ENCODE data around the gene STK32B. TPM values are rescaled to one million over a fixed set of nuclear protein-coding genes. Genes with fewer than 3 reads are reported as not detected.
"Not testable (repeated sequence)": the region's sequence is repeated elsewhere in the genome, so short reads cannot be mapped to it uniquely, and the experiment has no call there.

The STK32B gene
- total and polyA plus RNA-seq, 2 donors (not counting 1 experiment from before 2014, with no cell fraction given), result 0.22 to 0.30 TPM

DNA sequence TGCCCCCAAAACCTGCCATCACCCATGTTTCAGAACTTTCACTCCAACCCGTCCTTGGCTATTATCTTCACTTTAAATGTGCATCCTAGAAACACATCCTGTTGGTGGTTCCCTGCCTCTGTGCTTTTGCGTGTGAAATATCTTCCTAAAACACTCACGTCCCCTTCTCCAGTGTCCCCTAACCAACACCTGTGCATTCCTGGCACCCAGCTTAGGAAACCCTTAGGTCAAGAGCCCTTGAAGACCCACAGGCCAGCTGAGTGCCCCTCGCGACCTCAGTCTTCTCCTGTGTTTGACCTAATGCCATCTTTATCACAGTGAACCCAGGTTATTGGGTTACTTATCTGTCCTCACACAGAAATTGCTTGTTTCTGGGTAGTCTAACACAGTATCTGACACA lies 117.6 kb downstream of the STK32B start:
- Histone ChIP-seq H3K4me2 (replicated peaks; ENCODE audit: low read depth, low read length, poor library complexity, severe bottlenecking) (no peak overlapping the region), H3K27ac (ENCODE audit: low read length in 2 of 2) (no peak overlapping the region), H3K79me2 (ENCODE audit: control insufficient read depth, insufficient read depth, low read length) (no peaks in the 10 kb centered on the region), H3K9me3 (ENCODE audit: control extremely low read depth in 1 of 3, control insufficient read depth in 2 of 3, insufficient read depth in 1 of 3, low read length in 2 of 3) (peaks cover 0 to 8% (median 0%) of the 10 kb centered on the region in 3 donors), H3K9ac (ENCODE audit: low read length) (no peak overlapping the region), H3K27me3 (replicated peaks in 1 of 4; ENCODE audit: control extremely low read depth in 1 of 4, control insufficient read depth in 3 of 4, insufficient read depth in 4 of 4, low read length in 3 of 4) (no peaks in the 10 kb centered on the region), H3K36me3 (replicated peaks in 1 of 2; ENCODE audit: control extremely low read depth in 1 of 2, control insufficient read depth in 1 of 2, extremely low read depth in 1 of 2, insufficient read depth in 2 of 2, low read length in 1 of 2) (no peaks in the 10 kb centered on the region), H3K4me3 (ENCODE audit: control extremely low read depth in 1 of 5, extremely low read depth in 1 of 5, insufficient read depth in 1 of 5, low read depth in 2 of 5, low read length in 4 of 5) (no peak overlapping the region), H3K4me1 (ENCODE audit: control insufficient read depth in 2 of 2, insufficient read depth in 2 of 2, low read length in 2 of 2) (no peaks in the 10 kb centered on the region), H2AFZ (ENCODE audit: insufficient read depth, low read depth, low read length, poor library complexity, severe bottlenecking) (no peak overlapping the region), H4K20me1 (ENCODE audit: control insufficient read depth, insufficient read depth, low read length, poor library complexity, severe bottlenecking) (no peaks in the 10 kb centered on the region)
- no peaks in the 10 kb centered on the region for H3K27me3 Mint-ChIP-seq
- H3K27ac Mint-ChIP-seq, result no peak overlapping the region
- no peaks in the 10 kb centered on the region for H3K9me3 Mint-ChIP-seq (ENCODE audit: insufficient read depth)
- intact Hi-C loops (cut with micrococcal nuclease), result no loop called here
- ChIA-PET POLR2A (no interaction called here), CTCF (no interaction called here)
- TF ChIP-seq, protein P1, sequence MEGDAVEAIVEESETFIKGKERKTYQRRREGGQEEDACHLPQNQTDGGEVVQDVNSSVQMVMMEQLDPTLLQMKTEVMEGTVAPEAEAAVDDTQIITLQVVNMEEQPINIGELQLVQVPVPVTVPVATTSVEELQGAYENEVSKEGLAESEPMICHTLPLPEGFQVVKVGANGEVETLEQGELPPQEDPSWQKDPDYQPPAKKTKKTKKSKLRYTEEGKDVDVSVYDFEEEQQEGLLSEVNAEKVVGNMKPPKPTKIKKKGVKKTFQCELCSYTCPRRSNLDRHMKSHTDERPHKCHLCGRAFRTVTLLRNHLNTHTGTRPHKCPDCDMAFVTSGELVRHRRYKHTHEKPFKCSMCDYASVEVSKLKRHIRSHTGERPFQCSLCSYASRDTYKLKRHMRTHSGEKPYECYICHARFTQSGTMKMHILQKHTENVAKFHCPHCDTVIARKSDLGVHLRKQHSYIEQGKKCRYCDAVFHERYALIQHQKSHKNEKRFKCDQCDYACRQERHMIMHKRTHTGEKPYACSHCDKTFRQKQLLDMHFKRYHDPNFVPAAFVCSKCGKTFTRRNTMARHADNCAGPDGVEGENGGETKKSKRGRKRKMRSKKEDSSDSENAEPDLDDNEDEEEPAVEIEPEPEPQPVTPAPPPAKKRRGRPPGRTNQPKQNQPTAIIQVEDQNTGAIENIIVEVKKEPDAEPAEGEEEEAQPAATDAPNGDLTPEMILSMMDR (IDR thresholded peaks at IDR 0.05), result no peak
- TF ChIP-seq EZH2 (IDR thresholded peaks at IDR 0.05; ENCODE audit: borderline replicate concordance, insufficient read depth, low read depth, low read length, poor library complexity, severe bottlenecking), result no peak
- no peak overlapping the region for H3K4me3 Mint-ChIP-seq
- ATAC-seq (ENCODE audit: low read depth) (no peak), DNase-seq (no peak)
- no peaks in the 10 kb centered on the region for H3K4me1 Mint-ChIP-seq
- 97% methylated on average over 5 of the region's 5 CpGs for WGBS (ENCODE audit: insufficient coverage)

GRCh38 chr4:5175836-5176235 lies 124.6 kb downstream of the STK32B start:
- H3K9ac ChIP-seq (ENCODE audit: low read length); H2AFZ ChIP-seq (ENCODE audit: insufficient read depth, low read depth, low read length, poor library complexity, severe bottlenecking); DNase-seq; H3K27me3 Mint-ChIP-seq; H3K4me3 ChIP-seq (ENCODE audit: control extremely low read depth in 1 of 5, extremely low read depth in 1 of 5, insufficient read depth in 1 of 5, low read depth in 2 of 5, low read length in 4 of 5); intact Hi-C loops (cut with micrococcal nuclease); H3K4me3 Mint-ChIP-seq; ATAC-seq (ENCODE audit: low read depth); H3K4me1 Mint-ChIP-seq; H3K36me3 ChIP-seq (replicated peaks in 1 of 2; ENCODE audit: control extremely low read depth in 1 of 2, control insufficient read depth in 1 of 2, extremely low read depth in 1 of 2, insufficient read depth in 2 of 2, low read length in 1 of 2); H3K9me3 Mint-ChIP-seq (ENCODE audit: insufficient read depth); H4K20me1 ChIP-seq (ENCODE audit: control insufficient read depth, insufficient read depth, low read length, poor library complexity, severe bottlenecking); CTCF ChIA-PET; H3K27me3 ChIP-seq (replicated peaks in 1 of 4; ENCODE audit: control extremely low read depth in 1 of 4, control insufficient read depth in 3 of 4, insufficient read depth in 4 of 4, low read length in 3 of 4); H3K4me2 ChIP-seq (replicated peaks; ENCODE audit: low read depth, low read length, poor library complexity, severe bottlenecking); POLR2A ChIA-PET; H3K4me1 ChIP-seq (ENCODE audit: control insufficient read depth in 2 of 2, insufficient read depth in 2 of 2, low read length in 2 of 2); H3K27ac ChIP-seq (ENCODE audit: low read length in 2 of 2); H3K79me2 ChIP-seq (ENCODE audit: control insufficient read depth, insufficient read depth, low read length); H3K27ac Mint-ChIP-seq: not testable (repeated sequence)
- peaks cover 0 to 11% (median 0%) of the 10 kb centered on the region in 3 donors for H3K9me3 ChIP-seq (ENCODE audit: control extremely low read depth in 1 of 3, control insufficient read depth in 2 of 3, insufficient read depth in 1 of 3, low read length in 2 of 3)
- WGBS (ENCODE audit: insufficient coverage), result 98% methylated on average over 10 of the region's 11 CpGs
